T-helper 1 cell (primary cell): ENCODE data around the gene CXCR4.
A peak's percentile ranks its signal among the peaks of the same experiment; 100 is the strongest.
"Not testable (repeated sequence)": the region's sequence is repeated elsewhere in the genome, so short reads cannot be mapped to it uniquely, and the experiment has no call there.

Source experiments
- DNase-seq, 5 donors: peaks; one replicate each; pipeline ENCODE4 v3.0.0-alpha.2; 2012 to 2020

CXCR4 gene

DNA sequence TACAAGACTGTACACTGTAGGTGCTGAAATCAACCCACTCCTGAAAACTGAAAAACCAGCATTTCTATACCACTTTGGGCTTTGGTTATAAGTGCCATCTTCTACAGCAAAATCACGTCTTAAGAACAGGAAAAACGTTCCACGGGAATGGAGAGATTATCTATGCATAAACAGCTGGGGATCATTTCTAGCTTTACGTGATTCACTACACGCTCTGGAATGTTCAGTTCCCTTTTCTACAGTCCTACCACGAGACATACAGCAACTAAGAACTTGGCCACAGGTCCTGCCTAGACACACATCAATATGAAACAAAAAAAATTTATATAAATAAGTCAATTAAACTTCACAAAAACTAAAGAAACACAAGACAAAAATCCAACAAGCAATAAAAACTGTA lies 3.6 kb downstream of the CXCR4 start:
- no peak for DNase-seq

DNA sequence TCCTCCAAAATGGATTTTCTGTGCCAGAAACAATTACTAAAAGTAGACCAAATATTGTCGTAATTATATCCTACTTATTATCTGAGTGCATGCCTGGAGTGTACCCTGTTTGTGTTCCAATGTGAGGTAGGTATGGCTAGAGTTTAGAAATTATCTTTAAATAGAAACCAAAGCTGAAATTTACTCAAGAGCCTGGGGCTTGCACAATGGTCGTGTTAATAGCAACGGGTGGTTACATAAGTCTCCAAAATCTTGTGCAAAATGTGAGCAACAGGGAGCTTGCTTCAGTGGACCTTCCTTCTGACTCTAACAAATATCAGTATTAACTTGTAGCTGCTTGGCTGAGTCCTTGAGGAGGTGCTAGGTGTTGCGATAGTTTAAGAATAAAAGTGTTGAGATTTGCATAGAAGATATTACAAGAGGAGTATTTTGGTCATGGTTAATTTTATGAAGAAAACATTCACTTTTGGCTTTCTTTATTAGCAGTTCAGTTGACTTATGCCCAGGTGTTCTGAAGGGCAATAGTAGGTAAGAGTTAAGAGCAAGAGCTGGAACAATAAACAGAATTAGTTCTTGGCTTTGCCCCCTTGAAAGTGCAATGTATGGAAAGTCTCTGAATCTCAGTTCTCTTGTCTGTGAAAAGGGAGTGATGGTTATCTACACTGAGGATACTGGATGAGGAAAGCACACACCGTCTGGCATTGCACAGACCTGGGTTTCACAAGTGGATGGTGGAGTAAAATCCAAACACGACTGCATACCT lies 4.6 kb downstream of the CXCR4 start:
- DNase-seq = no peak

DNA sequence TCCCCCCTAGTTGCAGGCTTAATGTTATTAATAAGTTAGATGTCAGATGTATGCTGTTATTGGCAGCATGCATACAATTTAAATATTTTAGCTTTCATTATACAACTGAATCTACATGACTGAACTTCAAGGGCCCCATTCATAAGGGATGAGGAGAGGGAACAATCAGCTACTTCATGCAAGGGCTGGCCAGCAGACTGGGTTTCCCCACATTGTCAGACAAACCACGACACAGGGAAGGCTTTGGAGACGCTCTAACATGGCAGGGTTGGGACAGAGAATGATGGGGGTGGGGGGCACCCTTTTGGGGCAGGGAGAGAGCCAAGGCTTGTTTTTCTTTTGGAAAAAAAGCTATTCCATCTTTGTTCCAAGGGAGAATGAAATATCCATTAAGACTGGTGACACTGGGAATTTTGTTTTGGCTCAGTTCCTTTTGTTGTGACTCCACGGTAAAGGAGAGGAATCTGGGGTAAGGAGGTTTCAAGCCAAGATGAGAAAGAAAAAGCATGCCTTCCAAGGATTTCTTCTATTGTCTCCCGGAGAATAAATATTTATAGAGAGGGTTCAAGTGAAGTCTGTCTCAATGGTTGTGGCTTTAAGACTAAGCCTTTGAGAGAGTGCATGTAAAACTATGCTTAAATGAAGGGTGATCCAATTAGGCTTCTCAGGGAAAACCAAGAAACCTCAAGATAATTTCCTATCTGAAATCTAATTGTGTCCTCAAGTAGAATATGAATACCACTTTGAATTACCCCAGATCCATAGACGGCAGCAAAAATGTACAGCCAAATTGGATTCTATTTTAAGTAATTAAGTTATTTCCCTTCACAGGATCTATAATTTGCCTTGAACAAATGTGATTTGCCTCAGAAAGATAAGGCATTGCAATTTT lies 5.4 kb downstream of the CXCR4 start:
- no peak for DNase-seq

DNA sequence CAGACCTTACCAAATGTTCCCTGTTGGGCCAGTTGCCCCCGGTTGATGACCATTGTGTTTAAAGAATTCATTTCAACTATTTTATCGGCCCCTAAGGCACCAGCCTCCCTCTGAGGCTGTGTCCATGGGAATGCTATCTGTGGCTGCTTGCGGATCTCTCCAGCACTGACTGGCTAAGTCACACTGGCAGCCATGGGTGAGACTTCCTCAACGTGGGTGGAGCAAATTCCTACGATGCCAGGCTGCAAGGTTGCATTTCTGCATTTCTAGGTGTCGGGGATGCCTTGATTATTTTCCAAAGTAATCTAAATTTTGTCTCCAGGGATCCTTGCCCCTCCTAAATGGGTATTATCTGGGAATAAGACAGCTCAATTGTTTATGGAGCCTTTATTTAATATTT lies 6.2 kb downstream of the CXCR4 start:
- no peak for DNase-seq

DNA sequence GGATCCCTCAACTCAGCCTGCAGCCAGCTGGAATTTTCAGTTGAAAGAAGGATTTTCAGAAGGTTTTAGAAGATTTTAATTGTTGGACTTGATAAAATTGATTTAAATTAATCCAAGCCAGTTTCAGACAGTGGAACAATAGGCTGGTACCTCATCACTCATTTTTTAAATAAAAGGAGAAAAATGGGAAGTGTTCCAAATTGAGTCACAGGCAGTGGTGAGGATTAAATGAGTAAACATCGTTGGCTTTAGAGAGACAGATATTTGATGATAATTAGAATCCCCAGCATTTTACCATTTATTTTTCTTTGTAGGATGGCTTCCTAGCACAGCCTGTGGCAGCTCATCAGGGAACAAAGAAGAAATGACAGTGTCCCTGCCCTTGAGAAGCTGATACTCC lies 7.4 kb downstream of the CXCR4 start:
- no peak for DNase-seq

DNA sequence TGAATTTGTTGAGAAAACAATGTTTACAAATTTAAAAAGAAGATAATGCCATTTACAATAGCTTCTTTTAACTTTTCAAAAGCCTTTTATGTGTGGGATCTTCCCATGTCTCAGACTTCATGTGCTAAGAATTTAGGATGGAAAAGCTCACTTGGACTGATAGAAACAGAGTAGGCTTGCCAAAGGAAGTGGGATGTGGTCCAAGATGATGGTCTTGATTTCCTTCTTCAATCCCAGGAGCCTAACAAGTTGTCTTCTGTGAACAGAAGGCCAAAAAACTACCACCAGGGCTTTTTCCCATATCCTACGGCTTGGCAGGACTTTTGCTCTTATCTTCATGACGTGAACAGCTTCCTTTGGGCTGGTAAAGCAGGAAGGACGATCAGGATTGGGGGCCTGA lies 9.5 kb downstream of the CXCR4 start:
- no peak for DNase-seq

DNA sequence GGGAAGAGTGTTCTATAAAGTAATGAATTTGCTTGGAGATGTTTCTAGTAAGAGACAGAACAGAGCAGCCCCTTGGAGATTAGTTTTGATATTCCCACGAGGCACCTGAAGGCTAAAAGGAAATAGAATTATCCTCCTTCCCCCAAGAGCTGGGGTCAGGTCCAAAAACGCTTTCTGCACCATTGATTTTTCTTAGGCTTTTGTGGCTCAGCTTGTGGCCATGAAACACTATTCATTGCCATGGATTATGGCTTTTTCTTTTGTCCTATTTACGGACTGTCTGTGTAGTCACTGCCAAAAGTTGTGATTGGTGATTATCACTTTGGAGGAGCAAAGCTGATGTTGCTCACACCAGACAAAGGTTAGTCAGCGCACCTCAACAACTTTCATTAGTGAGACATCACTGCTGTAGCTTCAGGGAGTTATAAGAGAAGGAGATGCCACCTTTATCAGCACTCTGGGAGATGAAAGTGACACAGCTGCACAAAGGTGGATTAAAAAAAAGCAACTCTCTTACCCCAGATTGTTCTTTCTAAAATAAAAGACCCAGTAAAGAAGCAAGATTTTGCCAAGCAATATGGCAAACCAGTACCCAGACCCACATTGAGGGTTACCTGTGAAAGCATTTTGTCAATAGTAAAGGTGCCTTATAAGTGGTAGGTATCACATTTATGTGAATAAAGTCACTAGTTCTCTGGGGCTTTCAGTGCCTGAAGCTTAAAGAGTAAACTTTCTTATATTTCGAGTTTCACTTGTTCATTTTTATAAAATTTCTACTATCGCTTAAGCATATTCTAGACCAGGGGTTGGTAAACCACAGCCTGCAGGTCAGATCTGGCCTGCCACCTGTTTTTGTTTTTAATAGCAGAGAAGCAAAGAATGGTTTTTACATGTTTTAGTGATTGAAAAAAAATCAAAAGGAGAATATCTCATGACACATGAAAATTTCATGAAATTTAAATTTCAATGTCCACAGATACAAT lies 10.6 kb downstream of the CXCR4 start:
- DNase-seq = no peak

DNA sequence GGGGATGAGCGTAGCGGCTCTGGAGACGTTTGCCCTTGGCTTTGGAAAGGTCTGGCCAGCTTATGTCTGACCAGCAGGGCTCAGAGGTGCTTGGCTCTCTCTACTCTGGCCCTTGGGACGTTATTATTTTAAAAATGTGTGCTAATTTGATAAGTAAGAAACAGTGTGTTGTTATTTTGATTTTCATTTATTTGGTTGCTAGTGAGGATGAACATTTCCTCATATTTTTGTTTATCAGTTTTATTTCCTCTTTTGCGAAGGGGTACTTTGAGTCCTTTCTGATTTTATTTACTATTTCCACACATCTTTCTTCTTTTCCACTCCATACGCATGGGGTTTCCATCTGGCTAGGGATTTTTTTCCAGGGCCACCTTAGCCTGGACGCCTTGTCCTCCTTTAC lies 11.4 kb downstream of the CXCR4 start:
- DNase-seq = no peak

DNA sequence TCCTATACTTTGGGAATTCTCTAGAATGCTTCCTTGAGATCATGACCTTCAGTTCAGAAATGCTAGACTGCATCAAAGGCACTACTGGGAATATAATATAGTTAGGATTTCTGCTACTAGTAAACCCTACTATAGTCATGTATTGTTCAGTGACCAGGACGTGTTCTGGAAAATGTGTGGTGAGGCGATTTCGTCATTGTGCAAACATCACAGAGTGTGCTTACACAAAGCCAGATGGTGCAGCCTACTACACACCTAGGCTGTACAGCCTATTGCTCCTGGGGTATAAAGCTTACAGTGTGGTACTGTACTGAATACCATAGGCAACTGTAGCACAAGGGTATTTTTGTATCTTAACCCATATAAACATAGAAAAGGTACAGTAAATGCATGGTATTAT lies 13.0 kb downstream of the CXCR4 start:
- DNase-seq = no peak

DNA sequence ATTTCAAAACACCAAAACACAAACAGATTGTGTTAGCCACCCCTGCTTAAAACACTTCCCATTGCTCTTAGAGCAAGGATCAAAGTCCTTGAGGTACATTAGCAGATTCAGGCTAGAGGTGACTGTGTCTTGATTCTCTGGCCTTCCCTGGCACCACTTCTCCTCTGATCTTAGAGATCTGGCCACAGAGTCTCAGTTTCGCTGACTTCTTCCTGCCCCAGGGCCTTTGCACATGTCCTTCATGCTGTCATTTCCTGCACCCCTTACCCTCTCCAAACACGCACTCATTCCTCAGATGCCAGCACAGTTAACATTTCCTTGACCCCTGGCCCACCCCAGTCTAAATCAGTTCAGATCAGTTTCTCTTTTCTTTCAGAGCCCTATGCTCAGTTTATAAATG lies 16.9 kb downstream of the CXCR4 start:
- peak in 1 of 5 donors; percentile 58 for DNase-seq

DNA sequence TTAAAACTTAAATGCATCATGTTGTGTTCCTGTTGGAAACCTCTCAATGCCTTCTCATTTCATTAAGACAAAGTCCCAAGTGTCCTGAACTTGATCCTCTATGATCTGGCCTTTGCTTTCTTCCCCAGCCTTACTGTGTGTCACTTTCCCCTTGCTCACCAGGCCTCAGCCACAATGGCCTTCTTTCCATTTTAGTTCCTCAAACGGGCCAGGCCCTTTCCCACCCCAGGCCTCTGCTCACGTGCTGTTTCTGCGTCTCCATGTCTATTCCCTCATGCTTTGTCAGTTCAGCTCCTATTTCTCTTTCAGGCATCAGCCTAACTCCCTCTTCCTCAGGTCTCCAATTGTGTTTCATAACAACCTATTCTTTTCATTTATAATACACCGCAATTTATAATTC lies 19.5 kb downstream of the CXCR4 start:
- DNase-seq = no peak

DNA sequence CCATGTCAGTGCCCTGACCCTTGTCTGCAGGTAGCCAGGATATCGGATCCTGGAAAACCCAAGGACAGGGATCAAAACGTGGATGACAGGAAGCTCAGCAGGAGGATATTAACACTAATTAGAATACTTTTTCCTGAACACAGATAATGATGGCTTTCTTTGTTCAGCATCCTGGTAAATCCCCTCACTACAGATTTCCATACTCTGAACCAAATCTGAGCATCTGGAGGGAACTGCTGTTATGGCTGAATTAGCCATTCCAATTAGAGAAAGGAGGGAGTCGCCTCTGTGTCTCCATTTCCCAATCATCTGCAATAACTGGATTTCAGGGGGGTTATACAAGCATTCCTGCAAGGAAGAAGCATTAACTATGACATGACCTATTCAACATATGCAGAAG lies 24.4 kb downstream of the CXCR4 start:
- no peak for DNase-seq

DNA sequence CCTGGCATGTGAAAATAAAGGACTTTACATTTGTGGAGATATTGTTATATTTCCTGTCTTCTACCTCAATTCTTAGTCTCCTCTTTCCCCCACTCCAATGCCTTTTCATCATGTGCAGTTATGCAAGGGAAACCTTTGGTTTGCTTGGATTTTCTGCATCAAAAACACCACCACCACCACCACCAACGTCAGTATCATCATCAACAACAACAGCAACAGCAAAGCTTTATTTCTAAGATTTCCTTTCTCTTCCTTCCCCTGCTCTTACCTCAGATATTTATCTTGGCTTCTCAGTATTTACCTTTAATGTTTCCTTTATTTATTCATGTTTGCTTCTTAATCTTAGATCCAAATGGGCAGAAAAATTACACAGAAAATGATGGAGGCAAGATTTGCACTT lies 26.1 kb downstream of the CXCR4 start:
- DNase-seq = no peak

DNA sequence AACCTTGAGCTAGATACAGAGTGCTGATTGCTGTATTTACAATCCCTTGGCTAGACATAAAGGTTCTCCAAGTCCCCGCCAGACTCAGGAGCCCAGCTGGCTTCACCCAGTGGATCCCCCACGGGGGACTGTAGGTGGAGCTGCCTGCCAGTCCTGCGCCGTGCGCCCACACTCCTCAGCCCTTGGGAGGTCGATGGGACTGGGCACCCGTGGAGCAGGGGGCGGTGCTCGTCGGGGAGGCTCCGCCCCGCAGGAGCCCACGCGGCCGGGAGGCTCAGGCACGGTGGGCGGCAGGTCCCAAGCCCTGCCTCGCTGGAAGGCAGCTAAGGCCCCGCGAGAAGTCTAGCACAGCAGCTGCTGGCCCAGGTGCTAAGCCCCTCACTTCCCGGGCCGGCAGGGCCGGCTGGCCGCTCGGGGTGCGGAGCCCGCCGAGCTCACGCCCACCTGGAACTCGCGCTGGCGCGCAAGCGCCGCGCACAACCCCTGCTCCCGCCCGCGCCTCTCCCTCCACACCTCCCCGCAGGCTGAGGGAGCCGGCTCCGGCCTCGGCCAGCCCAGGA lies 30.0 kb downstream of the CXCR4 start:
- DNase-seq = not testable (repeated sequence)

DNA sequence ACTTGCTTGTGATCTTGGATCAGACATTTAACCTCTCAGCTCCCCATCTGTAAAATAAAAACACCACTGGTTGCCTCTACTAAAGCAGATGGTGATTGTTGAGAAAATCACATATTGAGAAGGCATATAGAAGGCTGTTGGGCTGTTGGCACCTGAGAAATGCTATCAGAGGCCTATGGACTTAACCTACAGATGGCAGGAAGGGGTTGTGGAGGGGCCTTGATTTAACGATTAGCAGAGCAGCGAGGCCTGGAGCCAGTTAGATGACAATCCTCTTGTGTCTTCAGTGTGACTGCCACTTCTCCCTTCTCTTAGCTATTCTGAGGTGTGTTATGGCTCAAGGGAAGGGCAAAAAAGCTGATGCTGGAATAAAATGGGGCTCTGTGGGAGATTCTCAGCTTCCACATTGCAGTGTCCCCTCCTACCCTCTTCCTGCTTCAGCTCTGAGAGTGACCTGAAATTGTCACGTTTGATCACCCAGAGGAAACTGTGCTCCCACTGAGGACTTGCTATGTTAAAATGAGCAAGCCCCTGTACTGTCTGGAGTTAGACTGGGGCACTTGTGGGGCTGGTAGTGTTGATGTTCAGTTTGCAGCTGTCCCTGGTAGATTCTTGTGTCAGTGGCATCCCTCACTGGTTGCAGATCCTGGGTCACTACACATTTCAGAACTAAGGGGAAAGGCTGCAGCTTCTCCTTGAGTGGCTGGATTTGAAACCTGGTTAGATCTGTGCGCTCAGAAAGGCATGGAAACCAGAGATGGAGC lies 31.5 kb downstream of the CXCR4 start:
- no peak for DNase-seq

DNA sequence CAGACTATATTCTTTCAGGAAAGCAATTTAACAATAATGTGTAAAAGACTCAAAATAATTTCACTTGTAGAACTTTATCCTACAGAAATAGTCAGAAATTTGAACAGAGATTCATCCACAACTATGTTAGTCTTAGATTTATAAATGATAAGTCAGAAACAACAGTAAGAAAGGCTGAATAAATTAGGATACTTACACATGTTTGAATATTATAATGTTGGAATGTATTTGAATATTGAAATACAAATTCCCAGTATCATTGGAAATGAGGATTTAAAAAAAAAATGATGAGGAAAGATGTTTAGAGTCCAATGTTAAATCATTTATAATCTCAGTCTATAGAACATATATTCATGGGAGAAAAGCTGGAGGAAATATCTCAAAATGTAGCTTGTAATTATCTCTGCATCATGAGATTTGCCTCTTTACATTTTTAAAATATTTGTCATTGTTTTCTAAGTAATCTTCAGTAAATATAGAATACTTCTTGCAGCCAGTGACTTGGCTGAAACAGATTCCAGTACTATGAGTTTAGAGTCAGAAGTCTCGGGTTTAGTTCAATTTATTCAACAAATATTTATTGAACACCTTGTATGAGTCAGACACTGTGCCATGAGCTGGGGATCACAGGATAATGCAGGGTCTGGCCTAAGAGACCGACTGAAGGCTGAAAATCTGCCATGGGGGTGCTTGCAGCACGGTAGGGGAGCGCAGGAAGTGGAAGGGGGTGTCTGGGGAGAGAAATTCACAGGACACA lies 32.3 kb downstream of the CXCR4 start:
- no peak for DNase-seq

DNA sequence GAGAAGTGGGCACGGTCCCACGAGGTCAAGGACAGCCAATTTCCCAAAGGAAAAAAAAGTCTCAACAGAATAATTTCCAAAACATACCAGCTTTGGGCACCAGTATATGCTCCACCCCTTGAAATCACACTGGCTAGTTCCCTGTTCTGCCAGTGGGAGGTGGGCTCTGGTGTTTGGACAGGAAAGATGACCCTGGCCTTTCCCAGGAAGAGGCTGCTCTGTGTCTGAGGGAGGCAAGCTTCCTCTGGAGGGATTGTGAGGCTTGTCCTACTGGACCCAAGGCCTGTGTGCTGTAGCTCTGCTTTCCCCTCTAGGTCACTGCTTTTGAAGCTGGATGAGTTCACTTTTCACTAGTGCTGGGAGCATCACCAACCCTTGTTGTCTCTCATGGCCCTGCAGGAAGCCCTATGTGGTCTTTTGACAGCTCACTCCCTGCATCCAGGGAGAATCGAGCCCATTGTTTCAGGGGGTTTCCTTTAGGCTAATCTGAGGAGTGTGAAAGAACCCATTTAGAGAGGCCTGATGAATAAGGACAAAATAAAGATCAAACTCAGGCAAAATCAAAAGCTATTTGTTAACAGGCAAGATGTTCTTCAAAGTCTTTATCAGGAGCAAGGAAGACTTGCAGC lies 36.3 kb downstream of the CXCR4 start:
- no peak for DNase-seq

DNA sequence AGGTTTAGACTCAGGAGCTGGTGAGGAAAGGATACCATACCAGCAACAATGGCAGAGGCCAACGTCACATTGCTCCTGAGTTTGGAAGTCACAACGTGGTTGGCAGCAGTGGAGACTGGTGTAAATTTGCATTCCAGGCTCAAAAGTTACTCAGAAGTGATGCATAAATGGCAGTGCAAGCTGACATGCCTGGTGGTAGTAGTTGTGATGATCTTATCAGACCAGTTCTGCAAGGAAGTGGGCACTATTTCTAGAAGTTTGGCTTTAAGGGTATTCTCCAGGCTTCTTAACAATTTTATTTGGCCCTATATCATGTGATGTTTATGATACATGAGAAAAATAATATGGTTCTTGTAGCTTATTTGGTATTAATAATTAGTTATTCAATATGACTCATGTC lies 37.8 kb downstream of the CXCR4 start:
- DNase-seq = peak in 1 of 5 donors; percentile 14

DNA sequence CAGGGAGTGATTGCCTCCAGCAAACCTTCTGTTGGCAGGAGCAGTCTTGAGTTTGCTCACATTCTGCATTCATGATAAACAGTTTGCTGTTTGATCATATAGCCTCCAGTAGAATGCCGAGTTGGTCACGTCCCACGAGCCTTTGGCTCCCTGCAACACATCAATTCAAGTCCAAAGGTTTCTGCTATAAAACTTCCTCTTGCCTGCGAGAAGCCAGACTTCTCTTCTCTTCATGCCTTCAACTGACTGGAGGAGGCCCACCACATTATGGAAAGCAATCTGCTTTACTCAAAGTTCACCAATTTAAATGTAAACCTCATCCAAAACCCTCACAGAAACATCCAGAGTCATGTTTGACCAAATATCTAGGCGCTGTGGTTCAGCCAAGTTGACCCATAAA lies 40.8 kb downstream of the CXCR4 start:
- no peak for DNase-seq

DNA sequence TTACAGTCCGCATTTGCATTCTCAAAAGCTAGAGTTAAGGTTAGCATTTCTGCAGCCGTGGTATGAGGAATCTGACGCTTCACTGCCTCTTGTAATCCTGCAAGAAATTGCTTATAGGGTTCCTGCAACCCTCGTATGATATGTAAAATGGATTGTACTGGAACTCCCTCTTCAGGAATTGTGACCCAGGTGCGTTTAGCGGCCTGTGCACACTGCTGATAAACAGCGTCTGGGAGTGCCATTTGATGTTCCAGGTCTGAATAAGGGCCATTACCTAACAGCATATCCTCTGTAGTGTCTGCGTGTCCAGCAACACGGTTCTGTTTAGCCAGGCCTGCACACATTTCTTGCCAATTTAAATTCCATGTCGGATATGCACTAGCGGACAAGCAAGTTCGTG lies 42.5 kb downstream of the CXCR4 start:
- DNase-seq = no peak

DNA sequence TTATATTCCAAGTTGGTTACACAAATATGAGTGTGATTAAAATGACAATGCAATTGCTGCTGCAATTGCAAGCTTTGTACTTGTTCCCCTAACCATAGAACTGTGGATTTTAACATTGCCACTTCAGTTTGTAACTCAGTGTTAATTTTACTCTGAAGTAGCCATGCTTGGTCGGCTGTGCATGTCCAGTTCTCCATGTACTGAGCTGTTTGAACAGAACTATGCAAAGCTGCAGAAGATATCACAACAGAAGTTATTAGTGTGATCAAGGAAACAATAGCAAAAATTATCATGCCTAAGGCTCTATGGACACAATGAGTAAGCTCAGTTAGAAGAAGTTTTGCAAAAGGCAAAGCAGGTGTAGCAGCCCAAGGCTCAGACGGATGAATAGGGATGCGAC lies 45.3 kb downstream of the CXCR4 start:
- DNase-seq = no peak
